Epithelial cell of proximal tubule (primary cell): ENCODE measurements around the gene ENDOD1. TPM values are rescaled to one million over a fixed set of nuclear protein-coding genes. Genes with fewer than 3 reads are reported as not detected.

Source experiments
- DNase-seq: peaks from one replicate; pipeline ENCODE4 v3.0.0-alpha.2; 2011; ENCODE audit warnings: low read depth
- H3K4me3 ChIP-seq: 2 replicates; pipeline ENCODE4 v1.5.1; 2011; ENCODE audit warnings: low read depth, mild to moderate bottlenecking, low read length
- total RNA-seq: library from RNA; depleted of rRNA; stranded (reverse); fragments of >200 nt; gene quantifications from 2 replicates; pipeline ENCODE4 v1.2.3, GENCODE V29; 2015
- TF ChIP-seq, protein P1 (sequence below): conservative IDR thresholded peaks from 2 replicates; pipeline ENCODE4 v1.5.1; 2012; ENCODE audit warnings: low read depth, mild to moderate bottlenecking, low read length

Gene ENDOD1
- total RNA-seq, 1 donor from 2014 or later, result 36.6 TPM

DNA sequence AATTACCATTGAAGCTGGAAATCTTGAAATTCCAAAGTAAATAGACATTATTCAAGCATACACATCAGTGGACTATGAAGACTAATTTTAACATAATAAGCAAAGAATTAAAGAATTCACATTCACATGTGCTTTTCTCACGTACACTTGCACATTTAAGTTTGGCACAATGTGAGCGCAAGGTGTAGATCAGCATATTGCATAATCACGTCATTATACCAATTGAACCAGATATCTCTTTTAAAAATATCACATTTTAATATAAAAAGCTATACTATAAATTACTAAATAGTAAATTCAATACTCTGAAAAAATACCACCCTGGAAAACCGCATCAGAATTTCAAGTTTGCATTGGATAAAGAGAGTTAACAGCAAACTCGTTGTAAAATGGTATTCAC is 80.6 kb downstream of the ENDOD1 start:
- no peak overlapping the region for H3K4me3 ChIP-seq
- DNase-seq, result no peak
- TF ChIP-seq, protein P1, sequence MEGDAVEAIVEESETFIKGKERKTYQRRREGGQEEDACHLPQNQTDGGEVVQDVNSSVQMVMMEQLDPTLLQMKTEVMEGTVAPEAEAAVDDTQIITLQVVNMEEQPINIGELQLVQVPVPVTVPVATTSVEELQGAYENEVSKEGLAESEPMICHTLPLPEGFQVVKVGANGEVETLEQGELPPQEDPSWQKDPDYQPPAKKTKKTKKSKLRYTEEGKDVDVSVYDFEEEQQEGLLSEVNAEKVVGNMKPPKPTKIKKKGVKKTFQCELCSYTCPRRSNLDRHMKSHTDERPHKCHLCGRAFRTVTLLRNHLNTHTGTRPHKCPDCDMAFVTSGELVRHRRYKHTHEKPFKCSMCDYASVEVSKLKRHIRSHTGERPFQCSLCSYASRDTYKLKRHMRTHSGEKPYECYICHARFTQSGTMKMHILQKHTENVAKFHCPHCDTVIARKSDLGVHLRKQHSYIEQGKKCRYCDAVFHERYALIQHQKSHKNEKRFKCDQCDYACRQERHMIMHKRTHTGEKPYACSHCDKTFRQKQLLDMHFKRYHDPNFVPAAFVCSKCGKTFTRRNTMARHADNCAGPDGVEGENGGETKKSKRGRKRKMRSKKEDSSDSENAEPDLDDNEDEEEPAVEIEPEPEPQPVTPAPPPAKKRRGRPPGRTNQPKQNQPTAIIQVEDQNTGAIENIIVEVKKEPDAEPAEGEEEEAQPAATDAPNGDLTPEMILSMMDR, result no peak

DNA sequence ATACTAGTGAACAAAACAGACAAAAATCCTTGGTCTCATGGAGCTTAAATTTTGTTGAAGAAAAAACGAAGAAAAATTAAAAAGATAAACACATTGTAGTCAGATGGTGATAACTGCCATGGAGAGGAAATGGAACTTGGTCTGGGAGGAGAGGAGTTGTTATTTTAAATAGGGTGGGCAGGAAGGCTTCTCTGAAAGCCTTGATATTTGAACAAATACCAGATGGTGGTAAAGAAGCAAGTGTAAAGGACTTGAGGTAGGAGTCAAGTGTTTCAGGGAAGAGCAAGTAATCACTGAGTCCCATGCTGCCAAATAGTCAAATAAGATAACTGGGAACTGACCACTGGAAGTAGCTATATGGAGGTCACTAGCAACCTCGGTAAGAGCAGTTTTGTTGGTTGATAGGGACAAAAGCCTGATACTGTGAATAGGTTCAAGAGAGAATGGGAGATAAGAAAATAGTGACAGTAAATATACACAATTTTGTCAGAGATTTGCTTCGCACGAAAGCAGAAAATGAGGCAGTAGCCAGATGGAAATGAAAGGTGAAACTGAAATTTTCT is 86.3 kb downstream of the ENDOD1 start:
- DNase-seq, result no peak
- no peak overlapping the region for H3K4me3 ChIP-seq
- TF ChIP-seq, protein P1, result no peak

Other genes starting within 250 kb of the ENDOD1 start
- 37.0 and 48.5 TPM in 2 replicates for gene CWC15, start 116.3 kb upstream of the ENDOD1 start, total RNA-seq
- 1.7 and 1.8 TPM in 2 replicates for gene KDM4D, start 116.1 kb upstream of the ENDOD1 start, total RNA-seq
- not detected in 2 replicates for gene KDM4E, start 64.6 kb upstream of the ENDOD1 start, total RNA-seq
- not detected in 2 replicates for gene KDM4F, start 40.4 kb upstream of the ENDOD1 start, total RNA-seq
- gene SRSF8, start 22.9 kb upstream of the ENDOD1 start, total RNA-seq, result 16.9 and 21.3 TPM in 2 replicates
- gene SESN3, start 141.4 kb downstream of the ENDOD1 start, total RNA-seq, result 1.6 and 4.9 TPM in 2 replicates